NCI-H748 (cell line): ENCODE measurements around the gene TBX1.

Source experiments
- DNase-seq: peaks from one replicate; lab custom pipeline; 2025; ENCODE audit not compliant: unreplicated experiment; lab: John Stamatoyannopoulos, UW

TBX1 gene

DNA sequence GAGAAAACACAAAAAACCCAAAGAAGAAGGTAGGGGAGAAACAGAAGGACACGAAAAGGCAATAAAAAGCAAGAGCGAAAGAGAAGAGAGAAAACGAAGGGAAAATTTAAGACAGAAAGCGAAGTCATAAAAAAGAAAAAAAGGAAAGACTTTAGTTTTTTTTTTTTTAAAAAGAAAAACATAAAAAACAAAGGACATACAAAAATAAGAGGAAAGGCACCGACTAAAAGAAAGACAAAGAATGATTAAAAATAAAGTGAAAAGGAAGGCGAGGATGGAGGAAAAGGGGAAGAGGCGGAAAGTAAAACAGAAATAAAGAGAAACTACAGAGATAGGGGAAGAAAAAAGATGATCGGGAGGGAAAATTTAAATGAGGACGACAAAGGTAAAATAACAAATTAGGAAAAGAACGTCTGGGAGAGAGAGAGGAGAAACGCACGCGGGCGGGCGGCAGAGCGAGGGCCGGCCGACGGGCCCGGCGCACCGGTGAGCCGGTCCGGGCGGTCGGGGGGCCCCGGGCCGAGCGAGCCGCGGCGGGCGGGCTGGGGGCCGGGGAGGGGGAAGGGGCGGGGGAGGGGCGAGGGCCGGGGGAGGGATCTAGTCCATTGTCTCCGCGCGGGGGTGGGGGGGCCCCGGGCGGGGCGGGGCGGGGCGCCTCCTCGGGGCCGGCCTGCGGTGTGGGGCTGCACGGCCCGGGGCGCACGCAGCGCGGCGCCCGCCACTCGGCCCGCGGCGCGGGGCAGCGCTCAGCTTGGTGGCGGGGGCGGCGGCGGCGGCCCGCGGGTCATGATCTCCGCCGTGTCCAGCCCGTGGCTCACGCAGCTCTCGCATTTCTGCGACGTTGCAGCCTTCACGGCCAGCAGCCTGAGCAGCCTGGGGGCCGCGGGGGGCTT lies at the start of gene TBX1:
Gene TBX1 (plus strand): TSS at position 721 of the 893 bp plus-strand sequence. CDS start 66 bp downstream, at position 787.
- no peak for DNase-seq

DNA sequence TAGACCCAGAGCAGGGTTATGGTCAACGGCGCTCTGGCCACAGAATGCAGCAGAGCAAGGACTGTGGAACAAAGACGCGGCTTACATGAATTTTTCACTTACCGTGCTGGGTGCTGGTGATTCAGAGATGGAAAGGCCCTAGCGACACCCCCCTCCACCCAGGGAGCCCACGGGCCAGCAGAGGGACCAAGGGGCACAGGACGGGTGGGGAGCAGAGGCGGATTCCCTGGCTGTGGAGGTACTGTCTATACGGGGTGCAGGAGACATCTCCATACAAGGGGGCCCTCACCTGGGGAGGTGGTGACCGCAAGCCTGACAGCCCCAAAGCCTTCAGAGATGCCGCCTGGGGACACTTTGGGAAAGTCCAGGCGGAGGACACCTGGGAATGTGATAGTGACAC lies 47.3 kb upstream of the TBX1 start:
- no peak for DNase-seq

DNA sequence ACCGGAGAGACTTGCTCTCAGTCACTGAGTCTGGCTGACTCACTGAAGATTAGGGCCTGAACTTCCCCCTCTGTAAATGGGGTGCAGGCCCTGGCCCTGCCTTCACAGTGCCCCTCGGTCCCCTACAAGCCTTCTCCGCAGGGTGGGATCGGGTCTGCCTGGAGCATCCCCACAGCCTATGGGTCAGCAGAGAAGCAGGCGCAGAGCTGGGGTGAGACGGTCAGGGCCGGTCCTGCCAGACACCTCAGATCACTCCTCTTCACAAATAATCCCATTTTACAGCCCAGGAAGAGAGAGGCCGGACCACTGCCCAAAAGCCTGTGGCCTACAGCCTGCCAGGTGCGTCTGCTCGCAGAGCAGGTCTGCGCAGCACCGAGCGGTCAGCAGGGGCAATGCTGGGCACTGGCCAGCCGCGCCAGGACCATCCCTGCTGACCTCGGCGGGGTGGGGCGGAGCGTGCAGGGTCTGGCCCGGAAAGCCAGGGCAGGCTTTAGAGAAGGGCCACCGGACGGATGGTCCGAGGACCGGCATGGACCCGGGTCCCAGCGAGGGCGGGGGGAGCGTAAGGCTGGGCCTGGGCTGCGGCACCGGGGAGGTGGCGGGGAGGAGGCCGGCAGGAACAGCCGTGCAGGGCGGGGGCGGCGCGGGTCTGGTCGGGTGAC lies 46.8 kb upstream of the TBX1 start:
- no peak for DNase-seq

DNA sequence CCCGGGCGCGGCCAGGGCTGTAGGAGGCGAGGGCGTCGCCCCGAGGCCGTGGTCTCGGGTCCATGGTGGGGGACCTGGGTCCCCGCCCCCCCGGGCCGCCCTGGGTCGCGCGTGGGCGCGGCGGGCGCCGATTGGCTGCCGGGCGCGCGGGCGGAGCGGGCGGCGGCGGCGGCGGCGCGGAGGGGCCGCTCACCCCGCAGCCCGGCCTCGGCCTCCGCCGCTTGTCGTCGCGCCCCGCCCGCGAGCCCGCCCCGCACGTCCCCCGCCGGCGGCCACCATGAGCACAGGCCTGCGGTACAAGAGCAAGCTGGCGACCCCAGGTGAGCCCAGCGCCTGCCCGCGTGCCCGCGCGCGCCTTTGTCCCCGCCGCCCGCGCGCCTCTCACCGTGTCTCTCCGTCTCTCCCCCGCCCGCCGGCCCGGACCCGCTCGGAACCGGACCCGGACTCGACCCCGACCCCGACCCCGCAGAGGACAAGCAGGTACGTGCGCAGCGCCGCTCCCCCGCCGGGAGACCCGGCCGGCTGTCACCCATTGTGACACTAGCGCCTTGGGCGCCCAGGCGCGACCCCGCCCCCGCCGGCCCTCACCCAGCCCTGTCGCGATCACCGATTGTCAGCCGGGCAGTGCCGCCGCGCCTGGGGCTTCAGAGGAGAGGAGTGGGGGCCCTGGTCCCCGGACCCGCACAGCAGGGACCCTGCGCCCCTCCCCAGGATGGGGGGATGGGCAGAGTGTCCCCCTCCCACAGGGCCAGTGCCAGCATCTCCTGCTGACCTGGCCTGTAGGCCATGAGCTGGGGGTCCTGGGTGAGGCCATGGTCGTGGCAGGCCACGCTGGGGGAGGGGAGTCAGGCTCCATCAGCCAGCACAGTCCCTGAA lies 46.0 kb upstream of the TBX1 start, which contains the start of gene SEPTIN5:
Gene SEPTIN5 (plus strand): TSS at position 192 of the 876 bp plus-strand sequence. CDS start 86 bp downstream, at position 278.
- peak; percentile 26 for DNase-seq

DNA sequence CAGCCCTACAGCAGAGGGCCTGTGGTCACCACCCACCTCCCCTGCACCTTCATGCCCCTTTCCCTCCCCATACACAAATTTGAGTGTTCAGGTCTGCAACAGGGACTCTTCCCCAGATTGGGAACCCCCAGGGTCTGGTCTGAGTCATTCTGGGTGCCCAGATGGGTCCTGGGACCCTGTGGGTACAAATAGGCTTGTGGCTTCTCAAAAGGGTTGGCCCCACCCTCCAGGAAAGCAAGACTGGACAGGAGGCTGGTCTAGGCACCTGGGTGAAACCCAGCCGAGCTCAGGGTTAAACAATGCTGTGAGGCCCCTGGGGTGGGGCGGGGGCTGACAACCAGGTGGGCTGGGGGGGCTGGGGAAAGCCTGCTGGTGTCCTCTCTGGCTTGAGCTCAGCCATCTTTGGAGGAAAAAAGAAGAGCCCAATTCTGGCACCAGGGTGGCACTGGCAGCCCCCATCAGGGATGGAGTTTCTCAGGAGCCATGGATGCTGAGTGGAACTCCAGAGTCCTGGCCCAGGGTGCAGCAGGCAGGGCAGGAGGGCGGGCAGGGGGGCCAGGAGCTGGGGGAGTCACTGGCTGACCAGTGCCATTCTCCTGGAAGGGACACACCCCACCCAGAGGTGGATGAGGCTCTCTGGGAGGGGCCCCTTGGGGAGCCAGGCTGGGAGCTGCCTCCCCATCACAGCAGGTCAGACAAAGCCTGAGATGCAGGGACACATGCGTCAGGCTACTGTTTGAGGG lies 45.2 kb upstream of the TBX1 start:
- no peak for DNase-seq

DNA sequence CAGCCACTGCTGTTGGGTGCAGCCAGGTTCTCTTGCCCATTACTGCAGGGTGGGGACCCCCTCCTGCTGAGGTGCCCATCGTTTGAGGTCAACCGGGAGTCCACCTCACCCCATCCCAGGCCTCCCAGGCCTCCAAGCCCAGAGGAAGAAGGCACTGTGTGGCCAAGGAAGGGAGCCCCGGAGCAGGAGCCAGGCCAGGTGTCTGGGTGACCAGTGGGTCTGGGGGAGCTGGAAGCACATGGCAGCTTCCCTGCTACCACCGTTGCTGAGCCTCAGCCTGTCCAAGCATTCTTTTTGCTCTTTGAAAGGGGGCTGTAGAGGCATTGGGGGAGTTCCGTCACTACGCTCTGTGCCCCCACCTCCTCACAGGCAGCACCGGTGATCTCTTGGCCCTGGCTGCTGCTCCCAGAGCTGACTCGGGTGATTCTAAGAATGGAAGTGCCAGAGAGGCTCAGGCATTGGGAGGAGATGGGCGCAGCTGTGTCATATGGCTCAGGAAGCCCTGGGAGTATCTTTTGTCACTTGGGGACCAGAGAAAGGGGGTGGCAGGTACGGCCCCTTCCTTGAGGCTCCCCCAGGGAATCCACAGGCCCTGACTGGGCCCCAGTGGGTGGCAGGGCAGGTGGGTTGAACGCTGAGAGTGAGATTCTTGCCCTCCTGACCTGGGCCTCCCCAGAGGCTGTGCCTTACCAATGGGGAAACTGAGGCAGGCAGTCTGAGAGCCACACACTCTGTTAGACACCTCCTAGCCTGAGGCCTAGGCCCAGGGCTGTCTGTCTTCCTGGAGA lies 44.3 kb upstream of the TBX1 start:
- no peak for DNase-seq

DNA sequence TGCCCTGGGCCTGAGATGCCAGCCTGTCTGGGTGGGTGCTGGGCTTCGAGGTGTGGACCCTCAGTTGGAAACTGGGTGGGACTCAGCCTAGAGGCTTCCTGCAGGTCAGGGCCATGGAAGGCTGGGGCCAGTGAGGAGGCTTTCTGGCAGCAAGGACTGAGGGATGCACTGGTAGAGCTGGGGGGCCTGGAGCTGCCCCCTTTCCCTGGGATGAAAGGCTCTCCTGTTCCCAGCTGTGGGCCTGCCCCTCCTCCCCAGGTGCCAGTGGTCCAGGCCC lies 43.8 kb upstream of the TBX1 start:
- DNase-seq: no peak

DNA sequence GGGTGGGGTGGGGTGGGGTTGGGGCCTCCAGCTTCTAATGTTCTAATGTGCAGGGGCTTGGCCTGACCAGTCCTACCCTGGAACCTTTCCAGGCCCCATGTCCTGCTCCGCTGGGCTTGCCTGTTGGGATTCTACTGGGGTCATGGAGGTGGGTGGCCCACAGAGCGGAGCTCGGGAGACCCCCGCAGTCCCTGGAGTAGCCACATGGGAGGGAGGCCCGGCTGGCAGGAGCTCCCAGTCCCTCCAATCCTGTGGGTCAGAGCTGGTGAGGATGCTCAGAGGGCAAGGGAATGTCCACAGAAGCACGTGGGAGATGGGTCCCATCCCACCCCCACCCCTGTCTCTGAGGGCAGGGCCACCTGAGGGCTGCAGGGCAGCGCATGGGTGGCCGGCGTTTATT lies 43.4 kb upstream of the TBX1 start:
- DNase-seq: no peak

DNA sequence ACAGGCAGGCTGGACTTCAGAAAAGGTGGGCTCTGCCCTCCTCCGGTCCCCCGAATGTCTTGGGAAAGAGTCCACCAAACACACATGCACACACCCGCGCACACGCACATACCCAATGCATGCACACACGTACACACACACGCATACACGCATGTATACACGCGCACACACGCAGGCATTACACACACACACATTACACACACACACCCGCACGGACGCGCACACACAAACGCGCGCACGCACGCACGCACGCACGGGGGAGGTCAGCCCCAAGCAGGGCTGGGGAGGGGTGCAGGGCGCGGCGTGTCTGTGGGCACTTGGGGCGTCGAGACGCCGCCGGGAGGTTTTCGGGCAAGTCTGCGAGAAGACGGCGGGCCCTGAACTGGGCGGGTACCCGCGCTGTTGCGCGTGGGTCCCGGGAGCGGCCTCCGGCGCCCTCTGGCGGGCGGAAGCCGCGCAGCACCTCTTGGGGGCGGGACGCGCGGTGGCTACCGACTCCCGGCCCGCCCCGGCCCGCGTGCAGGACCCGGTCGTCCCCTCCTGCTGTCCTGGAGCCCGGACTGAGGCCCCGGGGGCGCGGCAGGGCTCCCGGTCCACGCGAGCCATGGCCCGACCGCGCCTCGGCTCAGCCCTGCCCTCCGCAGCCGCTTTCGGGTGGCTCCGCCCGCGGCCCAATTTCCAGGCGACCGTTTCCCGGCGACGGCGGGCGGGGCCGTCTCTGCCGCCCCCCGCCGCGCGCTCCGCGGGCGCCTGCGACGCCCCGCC lies 42.7 kb upstream of the TBX1 start:
- DNase-seq: peak; percentile 60

DNA sequence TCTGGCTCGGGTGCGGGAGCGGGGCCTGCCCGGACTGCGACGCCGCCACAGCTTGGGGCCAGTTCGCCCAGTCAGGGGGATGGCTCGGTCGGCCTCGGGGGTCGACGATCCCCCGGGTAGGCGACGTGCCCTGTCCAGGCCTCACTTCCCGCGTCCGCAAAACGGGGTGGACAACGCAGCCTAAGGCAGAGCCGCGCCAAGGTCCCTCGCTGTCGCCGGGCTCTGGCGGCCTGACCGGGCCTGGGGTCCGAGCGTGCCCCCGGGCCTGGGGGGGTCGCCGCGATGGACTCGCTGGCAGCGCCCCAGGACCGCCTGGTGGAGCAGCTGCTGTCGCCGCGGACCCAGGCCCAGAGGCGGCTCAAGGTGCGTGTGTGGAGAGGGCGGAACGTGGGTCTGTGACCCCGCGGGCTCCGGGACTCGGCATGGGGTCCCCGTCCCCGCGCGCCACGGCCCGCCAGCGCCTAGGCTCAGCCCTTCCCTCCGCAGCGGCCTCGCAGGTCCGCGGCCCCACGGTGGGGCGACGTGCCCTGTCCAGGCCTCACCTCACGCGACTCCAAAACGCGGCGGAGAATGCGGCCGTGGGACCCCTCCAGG lies 42.0 kb upstream of the TBX1 start:
- DNase-seq: no peak

DNA sequence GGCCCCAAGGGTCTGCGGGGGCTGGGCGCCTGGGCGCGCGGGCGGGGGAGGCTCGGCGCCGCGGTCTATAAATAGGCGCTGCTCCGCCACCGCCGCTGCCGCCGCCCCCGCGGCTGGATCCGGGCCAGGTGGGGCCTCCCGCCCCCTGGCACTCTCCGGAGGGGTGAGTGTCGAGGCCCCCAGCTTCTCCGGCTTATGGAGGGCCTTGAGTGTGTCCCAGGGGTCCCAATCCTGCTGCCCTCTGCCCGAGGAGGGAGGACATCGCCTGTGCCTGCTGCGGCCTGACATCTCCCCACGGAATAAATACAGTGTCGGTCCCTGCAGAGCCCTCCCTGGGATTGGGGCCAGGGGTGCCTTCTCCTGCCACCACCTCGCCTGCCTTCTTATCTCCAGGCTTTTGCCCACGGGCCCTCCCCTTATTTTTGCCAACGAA lies 41.5 kb upstream of the TBX1 start:
- DNase-seq: no peak

DNA sequence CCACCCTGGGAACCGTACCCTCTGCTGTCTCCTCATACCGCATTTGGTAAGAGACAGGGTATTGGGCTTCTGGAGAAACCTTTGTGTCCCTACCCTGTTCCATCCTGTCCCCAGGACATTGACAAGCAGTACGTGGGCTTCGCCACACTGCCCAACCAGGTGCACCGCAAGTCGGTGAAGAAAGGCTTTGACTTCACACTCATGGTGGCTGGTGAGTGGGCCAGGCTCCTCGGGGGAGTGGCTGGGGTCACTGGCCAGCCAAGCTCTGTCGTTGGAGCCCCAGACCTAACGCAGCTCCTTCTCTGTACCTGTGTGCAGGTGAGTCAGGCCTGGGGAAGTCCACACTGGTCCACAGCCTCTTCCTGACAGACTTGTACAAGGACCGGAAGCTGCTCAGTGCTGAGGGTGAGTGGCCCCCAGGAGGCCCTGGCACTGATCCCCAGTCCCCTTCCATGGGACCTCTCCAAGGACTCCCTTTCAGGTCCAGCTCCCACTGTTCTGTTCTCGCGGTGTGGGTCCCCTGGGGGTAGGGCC lies 41.0 kb upstream of the TBX1 start:
- DNase-seq: no peak

DNA sequence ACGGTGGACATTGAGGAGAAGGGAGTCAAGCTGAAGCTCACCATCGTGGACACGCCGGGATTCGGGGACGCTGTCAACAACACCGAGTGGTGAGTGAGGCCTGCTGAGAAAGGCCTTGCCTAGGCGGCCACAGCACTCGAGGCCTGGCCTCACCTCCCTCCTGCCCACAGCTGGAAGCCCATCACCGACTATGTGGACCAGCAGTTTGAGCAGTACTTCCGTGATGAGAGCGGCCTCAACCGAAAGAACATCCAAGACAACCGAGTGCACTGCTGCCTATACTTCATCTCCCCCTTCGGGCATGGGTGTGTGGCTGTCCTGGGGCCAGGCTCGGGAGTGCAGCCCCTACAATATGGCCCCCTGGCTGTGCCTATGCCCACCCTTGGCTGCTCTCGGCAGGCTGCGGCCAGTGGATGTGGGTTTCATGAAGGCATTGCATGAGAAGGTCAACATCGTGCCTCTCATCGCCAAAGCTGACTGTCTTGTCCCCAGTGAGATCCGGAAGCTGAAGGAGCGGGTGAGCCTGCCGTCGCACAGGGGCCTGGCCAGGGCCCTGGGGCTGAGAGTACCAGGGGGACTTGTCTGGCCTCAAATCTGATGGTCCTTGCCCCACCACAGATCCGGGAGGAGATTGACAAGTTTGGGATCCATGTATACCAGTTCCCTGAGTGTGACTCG lies 40.3 kb upstream of the TBX1 start:
- DNase-seq: no peak

DNA sequence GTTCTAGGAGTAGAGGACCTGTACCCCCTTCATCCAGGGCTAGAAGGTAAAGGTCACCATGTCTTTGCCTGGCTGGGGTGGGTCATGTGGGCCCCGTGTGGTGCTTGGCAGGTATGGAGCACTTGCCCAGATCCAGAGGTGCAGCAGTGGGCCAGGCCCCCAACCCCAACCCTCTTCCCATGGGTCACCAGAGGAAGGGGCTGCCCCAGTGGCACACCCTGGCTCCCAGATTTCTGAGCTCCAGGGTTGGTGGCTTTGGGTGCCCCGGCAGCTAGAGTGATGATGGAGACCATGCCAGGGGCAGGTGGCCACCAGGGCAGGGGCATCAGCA lies 39.6 kb upstream of the TBX1 start:
- DNase-seq: no peak

DNA sequence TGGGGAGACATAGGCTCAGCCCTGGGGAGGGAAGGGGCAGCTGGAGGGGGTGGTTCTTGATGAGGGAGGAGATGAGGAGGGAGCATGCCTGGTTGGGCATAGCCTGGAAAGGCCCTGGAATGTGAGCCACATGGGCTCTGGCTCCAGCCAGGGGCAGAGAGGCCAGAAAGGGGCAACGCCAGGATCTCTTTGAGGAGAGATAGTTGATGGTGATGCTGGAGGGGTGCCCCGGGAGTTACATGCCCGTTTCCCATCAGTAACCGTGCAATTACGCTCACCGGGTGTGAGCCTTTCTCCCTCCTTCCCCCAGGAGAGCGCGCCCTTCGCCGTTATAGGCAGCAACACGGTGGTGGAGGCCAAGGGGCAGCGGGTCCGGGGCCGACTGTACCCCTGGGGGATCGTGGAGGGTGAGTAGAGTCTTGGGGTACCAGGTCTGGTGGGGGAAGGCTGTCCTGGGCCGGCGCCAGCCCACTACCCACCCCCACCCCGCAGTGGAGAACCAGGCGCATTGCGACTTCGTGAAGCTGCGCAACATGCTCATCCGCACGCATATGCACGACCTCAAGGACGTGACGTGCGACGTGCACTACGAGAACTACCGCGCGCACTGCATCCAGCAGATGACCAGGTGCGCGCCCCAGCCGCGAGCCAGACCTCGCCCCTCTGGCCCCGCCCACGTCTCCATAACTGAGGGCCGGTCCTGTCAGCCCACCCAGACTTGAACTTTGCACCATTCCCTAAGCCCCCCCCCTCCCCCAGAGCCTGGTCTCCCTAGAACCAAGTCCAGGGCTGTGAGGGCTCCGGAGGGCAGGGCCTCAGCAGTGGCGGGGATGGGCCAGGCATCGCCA lies 39.0 kb upstream of the TBX1 start:
- no peak for DNase-seq

DNA sequence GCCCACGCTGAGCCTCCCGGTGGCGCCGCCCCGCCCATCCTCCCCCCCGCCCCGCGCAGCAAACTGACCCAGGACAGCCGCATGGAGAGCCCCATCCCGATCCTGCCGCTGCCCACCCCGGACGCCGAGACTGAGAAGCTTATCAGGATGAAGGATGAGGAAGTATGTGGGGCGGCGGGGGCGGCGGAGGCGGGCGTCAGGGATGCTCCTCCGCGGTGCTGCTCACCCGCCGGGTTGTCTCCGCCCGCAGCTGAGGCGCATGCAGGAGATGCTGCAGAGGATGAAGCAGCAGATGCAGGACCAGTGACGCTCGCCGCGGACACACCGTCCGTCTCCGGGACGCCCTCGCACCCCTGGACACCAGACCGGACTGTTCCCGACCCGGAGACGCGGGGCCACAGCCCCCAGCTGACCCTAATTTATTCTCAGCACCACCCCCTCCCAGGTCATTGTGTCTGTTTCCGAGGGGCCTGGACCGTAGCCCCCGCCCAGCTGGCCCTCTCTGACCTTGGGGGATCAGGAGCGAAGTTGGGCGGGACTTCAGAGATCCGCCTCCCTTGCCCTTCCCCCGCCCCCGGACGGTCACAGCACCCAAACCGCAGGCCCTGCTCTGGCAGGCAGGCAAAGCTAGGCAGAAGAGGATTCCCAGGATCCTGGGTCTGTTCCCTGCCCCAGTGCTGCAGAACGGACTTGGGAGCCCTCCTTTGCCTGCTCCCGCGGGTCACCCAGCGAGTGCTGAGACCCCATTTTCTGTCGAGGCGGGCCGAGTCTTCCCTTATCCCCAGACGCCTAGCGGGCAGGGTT lies 38.2 kb upstream of the TBX1 start:
- DNase-seq: no peak

DNA sequence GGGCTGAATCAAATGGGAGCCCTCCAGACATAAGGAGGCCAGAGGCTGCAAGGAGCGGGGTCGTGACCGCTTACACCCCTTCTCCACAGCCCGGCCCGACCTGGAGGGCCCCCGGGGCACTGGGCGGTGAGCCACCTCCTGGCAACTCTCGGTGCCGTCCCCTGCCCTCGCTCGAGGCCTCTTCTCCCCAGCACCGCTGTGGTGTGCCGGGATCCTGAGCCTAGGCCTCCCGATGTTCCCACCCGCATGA lies 37.7 kb upstream of the TBX1 start:
- DNase-seq: no peak
